DOHH2 (cell line): ENCODE results near the gene AMELX.

Experiments
- H3F3A ChIP-seq: fragments of 200-600 bp; sonication (generic), shearing (Covaris generic); 2 replicates; pipeline ENCODE4 v1.6.0; 2016; ENCODE audit warnings: antibody characterized with exemption, mild to moderate bottlenecking; ENCODE audit not compliant: control insufficient read depth, insufficient read depth
- H3K27ac ChIP-seq: fragments of 200-600 bp; sonication (generic); 2 replicates; pipeline ENCODE4 v1.5.1; 2014; ENCODE audit warnings: low read depth, mild to moderate bottlenecking, low read length, moderate library complexity
- H3K27me3 ChIP-seq: fragments of 200-600 bp; sonication (generic); 2 replicates; pipeline ENCODE4 v1.6.1; 2014; ENCODE audit warnings: mild to moderate bottlenecking, low read length, mixed read lengths; ENCODE audit not compliant: control insufficient read depth
- H3K36me3 ChIP-seq: fragments of 200-600 bp; sonication (generic); 2 replicates; pipeline ENCODE4 v1.6.1; 2014; ENCODE audit warnings: mild to moderate bottlenecking, low read length, moderate library complexity, mixed read lengths; ENCODE audit not compliant: control insufficient read depth
- H3K4me1 ChIP-seq: fragments of 200-600 bp; sonication (generic); 2 replicates; pipeline ENCODE4 v1.6.1; 2014; ENCODE audit warnings: mild to moderate bottlenecking, low read length, mixed read lengths; ENCODE audit not compliant: control insufficient read depth
- H3K4me2 ChIP-seq: fragments of 200-600 bp; sonication (generic); 2 replicates; pipeline ENCODE4 v1.6.0; 2014; ENCODE audit warnings: mild to moderate bottlenecking, low read length, moderate library complexity
- H3K4me3 ChIP-seq: fragments of 200-600 bp; sonication (generic); 2 replicates; pipeline ENCODE4 v1.5.1; 2014; ENCODE audit warnings: mild to moderate bottlenecking, low read length, mixed read lengths
- H3K79me2 ChIP-seq: fragments of 200-600 bp; sonication (generic); 2 replicates; pipeline ENCODE4 v1.6.1; 2014; ENCODE audit warnings: mild to moderate bottlenecking, low read length, mixed read lengths; ENCODE audit not compliant: control insufficient read depth
- H3K9me2 ChIP-seq: fragments of 200-600 bp; sonication (generic); replicated peaks from 2 replicates; pipeline ENCODE4 v1.6.1; 2014; ENCODE audit warnings: mild to moderate bottlenecking, low read length, mixed read lengths; ENCODE audit not compliant: control insufficient read depth
- H3K9me3 ChIP-seq: fragments of 200-600 bp; sonication (generic); 2 replicates; pipeline ENCODE4 v1.6.1; 2014; ENCODE audit warnings: antibody characterized with exemption, low read length, mixed read lengths; ENCODE audit not compliant: control insufficient read depth, insufficient read depth
- H4K20me1 ChIP-seq: fragments of 200-600 bp; sonication (generic); 2 replicates; pipeline ENCODE4 v1.6.0; 2014; ENCODE audit warnings: low read depth, mild to moderate bottlenecking, antibody characterized with exemption, low read length, moderate library complexity; ENCODE audit not compliant: control insufficient read depth, insufficient read depth
- CTCF ChIP-seq: fragments of 200-600 bp; sonication (generic); IDR thresholded peaks from one replicate; pipeline ENCODE4 v1.5.1; 2014; ENCODE audit warnings: antibody characterized with exemption, mild to moderate bottlenecking, low read depth, low read length; ENCODE audit not compliant: poor library complexity, severe bottlenecking
- EZH2phosphoT487 ChIP-seq: fragments of 200-600 bp; sonication (generic); IDR thresholded peaks from 2 replicates; pipeline ENCODE4 v1.6.1; 2017; ENCODE audit warnings: borderline replicate concordance, mild to moderate bottlenecking, antibody characterized with exemption, low read length, moderate library complexity, mixed read lengths

Gene AMELX

GRCh38 chrX:11346121-11346682 lies 53.0 kb downstream of the AMELX start:
- Histone ChIP-seq H3K4me3 (no peak overlapping the region), H3K27me3 (no peaks in the 10 kb centered on the region), H3K36me3 (no peaks in the 10 kb centered on the region), H4K20me1 (no peaks in the 10 kb centered on the region), H3K9me3 (no peaks in the 10 kb centered on the region), H3K27ac (no peak overlapping the region), H3F3A (no peaks in the 10 kb centered on the region), H3K9me2 (no peaks in the 10 kb centered on the region), H3K4me2 (no peak overlapping the region), H3K4me1 (peaks cover 27% of the 10 kb centered on the region), H3K79me2 (no peaks in the 10 kb centered on the region)
- TF ChIP-seq EZH2phosphoT487 (no peak), CTCF (no peak)

- H3K9me3 ChIP-seq: no peaks in the 10 kb centered on the region
- no peaks in the 10 kb centered on the region for H3F3A ChIP-seq
- H3K27ac ChIP-seq: no peak overlapping the region
- no peaks in the 10 kb centered on the region for H3K9me2 ChIP-seq
- no peak for TF ChIP-seq EZH2phosphoT487
- TF ChIP-seq CTCF: no peak
- no peak overlapping the region for H3K4me3 ChIP-seq
- H3K4me1 ChIP-seq: peaks cover 23% of the 10 kb centered on the region
- no peaks in the 10 kb centered on the region for H4K20me1 ChIP-seq
- no peaks in the 10 kb centered on the region for H3K36me3 ChIP-seq
- no peaks in the 10 kb centered on the region for H3K27me3 ChIP-seq
- H3K79me2 ChIP-seq: no peaks in the 10 kb centered on the region
- H3K4me2 ChIP-seq: no peak overlapping the region
Observed at GRCh38 chrX:11347300-11347699, 54.1 kb downstream of the AMELX start.

- no peaks in the 10 kb centered on the region for H3F3A ChIP-seq
Observed at GRCh38 chrX:11349020-11349419, 55.8 kb downstream of the AMELX start.

More at GRCh38 chrX:11349020-11349419, 55.8 kb downstream of the AMELX start:
- Histone ChIP-seq H3K9me3 (no peaks in the 10 kb centered on the region), H3K27ac (no peak overlapping the region), H3K4me1 (peaks cover 22% of the 10 kb centered on the region), H3K36me3 (no peaks in the 10 kb centered on the region), H3K27me3 (no peaks in the 10 kb centered on the region), H3K4me3 (no peak overlapping the region), H3K4me2 (no peak overlapping the region), H3K9me2 (no peaks in the 10 kb centered on the region), H3K79me2 (no peaks in the 10 kb centered on the region), H4K20me1 (no peaks in the 10 kb centered on the region)
- no peak for TF ChIP-seq CTCF
- no peak for TF ChIP-seq EZH2phosphoT487
